ENCODE measurements around the gene SMCO3. TPM values are rescaled to one million over a fixed set of nuclear protein-coding genes. Genes with fewer than 3 reads are reported as not detected.
A peak's percentile ranks its signal among the peaks of the same experiment; 100 is the strongest.

SMCO3 gene
- polyA plus RNA-seq, 1 donor from 2014 or later, result 2.7 TPM

DNA sequence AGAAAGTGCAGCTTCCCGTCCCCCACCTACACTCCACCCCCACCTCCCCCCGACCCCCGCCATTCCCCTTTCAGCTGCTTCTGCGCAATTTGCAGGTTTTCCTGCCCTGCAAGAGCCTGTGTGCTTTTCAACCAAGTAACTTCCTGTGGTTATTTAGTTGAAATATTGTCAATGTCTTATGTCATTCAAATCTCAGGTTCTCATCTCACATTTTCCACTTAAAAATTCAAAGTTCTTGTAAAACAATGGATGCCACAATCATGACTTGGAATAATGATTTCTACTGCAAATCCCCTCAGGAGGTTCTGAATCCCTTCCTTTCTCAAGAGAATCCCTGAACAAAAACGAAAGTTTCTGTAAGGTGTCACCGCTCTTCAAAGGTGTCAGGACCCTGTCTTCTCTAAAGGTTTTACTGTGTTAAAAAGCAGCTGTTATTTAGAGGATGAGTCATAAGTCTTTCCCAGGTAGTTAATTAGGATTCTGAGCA lies 42.3 kb downstream of the SMCO3 start:
- no peak overlapping the region for H3K9ac ChIP-seq (ENCODE audit: low read length)

DNA sequence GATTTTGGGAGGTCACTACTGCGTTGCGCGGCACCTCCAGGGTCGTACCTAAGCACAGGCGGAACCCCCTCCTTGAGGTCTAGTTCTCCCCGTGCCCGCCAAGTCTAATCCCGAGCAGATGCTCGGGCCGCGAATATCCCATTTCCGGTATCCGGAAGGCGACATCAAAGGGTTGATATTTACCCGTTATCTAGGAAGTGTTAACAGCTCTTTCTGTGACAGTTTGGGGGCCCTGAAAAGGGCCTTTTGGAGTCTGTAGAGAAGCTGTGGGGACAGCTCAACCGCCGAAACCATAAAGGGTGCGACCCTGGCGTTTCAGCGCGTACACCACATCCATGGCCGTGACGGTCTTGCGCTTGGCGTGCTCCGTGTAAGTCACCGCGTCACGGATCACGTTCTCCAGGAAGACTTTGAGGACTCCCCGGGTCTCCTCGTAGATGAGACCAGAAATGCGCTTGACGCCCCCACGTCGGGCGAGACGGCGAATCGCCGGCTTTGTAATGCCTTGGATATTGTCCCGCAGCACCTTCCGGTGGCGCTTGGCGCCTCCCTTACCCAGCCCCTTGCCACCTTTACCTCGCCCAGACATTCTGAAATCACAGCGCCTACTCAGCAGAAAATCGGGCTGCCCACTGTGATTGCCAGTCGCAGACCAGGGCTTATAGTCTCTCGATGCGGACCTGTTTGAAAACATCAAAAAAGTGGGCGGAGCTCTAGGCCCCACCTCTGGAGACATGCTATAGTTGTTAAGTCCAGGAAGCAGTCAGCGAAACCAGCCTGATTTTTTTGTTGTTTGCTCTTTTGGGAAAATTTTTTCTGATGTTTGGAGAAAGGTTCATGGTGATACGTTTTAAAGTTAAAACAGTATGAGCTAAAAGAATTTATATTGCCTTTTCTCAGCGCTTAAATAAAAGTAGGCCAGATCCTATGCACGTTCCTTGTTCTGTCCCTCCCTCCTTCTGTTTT lies 43.2 kb downstream of the SMCO3 start:
- Histone ChIP-seq H3K9ac (ENCODE audit: low read length) (peak overlapping the region; percentile 74), H2AFZ (ENCODE audit: low read depth, low read length) (peak overlapping the region; percentile 74), H3K9me2 (ENCODE audit: insufficient read depth, low read length) (no peaks in the 10 kb centered on the region), H3K9me3 (ENCODE audit: low read length) (no peaks in the 10 kb centered on the region), H3K27ac (ENCODE audit: low read length) (peak overlapping the region; percentile 78), H3K4me3 (ENCODE audit: low read length) (peak overlapping the region; percentile 72), H3K36me3 (ENCODE audit: insufficient read depth, low read length) (no peaks in the 10 kb centered on the region), H3K79me2 (replicated peaks; ENCODE audit: insufficient read depth, low read length) (no peaks in the 10 kb centered on the region), H4K20me1 (ENCODE audit: insufficient read depth) (no peaks in the 10 kb centered on the region), H3K27me3 (ENCODE audit: insufficient read depth, low read depth, low read length) (peaks cover 40% of the 10 kb centered on the region), H3F3A (ENCODE audit: insufficient read depth, low read length, poor library complexity, severe bottlenecking) (no peaks in the 10 kb centered on the region), H3K4me2 (ENCODE audit: low read length) (peak overlapping the region; percentile 67)
- TF ChIP-seq TAF1 (IDR thresholded peaks at IDR 0.05; ENCODE audit: low read depth) (peak; percentile 21), SMC3 (conservative IDR thresholded peaks at IDR 0.05; ENCODE audit: poor library complexity) (no peak), EP300 (conservative IDR thresholded peaks at IDR 0.05; ENCODE audit: poor library complexity, severe bottlenecking) (no peak), RAD21 (conservative IDR thresholded peaks at IDR 0.05) (no peak), POLR2AphosphoS5 (IDR thresholded peaks at IDR 0.05) (peak; percentile 66)
- TF ChIP-seq, protein P1, sequence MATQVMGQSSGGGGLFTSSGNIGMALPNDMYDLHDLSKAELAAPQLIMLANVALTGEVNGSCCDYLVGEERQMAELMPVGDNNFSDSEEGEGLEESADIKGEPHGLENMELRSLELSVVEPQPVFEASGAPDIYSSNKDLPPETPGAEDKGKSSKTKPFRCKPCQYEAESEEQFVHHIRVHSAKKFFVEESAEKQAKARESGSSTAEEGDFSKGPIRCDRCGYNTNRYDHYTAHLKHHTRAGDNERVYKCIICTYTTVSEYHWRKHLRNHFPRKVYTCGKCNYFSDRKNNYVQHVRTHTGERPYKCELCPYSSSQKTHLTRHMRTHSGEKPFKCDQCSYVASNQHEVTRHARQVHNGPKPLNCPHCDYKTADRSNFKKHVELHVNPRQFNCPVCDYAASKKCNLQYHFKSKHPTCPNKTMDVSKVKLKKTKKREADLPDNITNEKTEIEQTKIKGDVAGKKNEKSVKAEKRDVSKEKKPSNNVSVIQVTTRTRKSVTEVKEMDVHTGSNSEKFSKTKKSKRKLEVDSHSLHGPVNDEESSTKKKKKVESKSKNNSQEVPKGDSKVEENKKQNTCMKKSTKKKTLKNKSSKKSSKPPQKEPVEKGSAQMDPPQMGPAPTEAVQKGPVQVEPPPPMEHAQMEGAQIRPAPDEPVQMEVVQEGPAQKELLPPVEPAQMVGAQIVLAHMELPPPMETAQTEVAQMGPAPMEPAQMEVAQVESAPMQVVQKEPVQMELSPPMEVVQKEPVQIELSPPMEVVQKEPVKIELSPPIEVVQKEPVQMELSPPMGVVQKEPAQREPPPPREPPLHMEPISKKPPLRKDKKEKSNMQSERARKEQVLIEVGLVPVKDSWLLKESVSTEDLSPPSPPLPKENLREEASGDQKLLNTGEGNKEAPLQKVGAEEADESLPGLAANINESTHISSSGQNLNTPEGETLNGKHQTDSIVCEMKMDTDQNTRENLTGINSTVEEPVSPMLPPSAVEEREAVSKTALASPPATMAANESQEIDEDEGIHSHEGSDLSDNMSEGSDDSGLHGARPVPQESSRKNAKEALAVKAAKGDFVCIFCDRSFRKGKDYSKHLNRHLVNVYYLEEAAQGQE (IDR thresholded peaks at IDR 0.05; ENCODE audit: borderline replicate concordance), result peak; percentile 12

More for the DNA sequence above, 42.3 kb downstream of the SMCO3 start:
- no peaks in the 10 kb centered on the region for H3K9me2 ChIP-seq (ENCODE audit: insufficient read depth, low read length)
- no peak overlapping the region for H3K4me2 ChIP-seq (ENCODE audit: low read length)
- H3K27me3 ChIP-seq (ENCODE audit: insufficient read depth, low read depth, low read length), result peaks cover 44% of the 10 kb centered on the region
- H4K20me1 ChIP-seq (ENCODE audit: insufficient read depth), result no peaks in the 10 kb centered on the region
- no peak for TF ChIP-seq TAF1 (IDR thresholded peaks at IDR 0.05; ENCODE audit: low read depth)
- no peak for TF ChIP-seq CTCF (IDR thresholded peaks at IDR 0.05; ENCODE audit: poor library complexity, severe bottlenecking)
- no peak for TF ChIP-seq POLR2AphosphoS5 (IDR thresholded peaks at IDR 0.05)
- no peak for TF ChIP-seq RAD21 (conservative IDR thresholded peaks at IDR 0.05)
- TF ChIP-seq MXI1 (conservative IDR thresholded peaks at IDR 0.05; ENCODE audit: poor library complexity, severe bottlenecking), result no peak
- TF ChIP-seq, protein P1 (IDR thresholded peaks at IDR 0.05; ENCODE audit: borderline replicate concordance), result no peak
- TF ChIP-seq EP300 (conservative IDR thresholded peaks at IDR 0.05; ENCODE audit: poor library complexity, severe bottlenecking), result no peak
- no peak for TF ChIP-seq EZH2 (IDR thresholded peaks at IDR 0.05; ENCODE audit: borderline replicate concordance, insufficient read depth, low read length, poor library complexity, severe bottlenecking)
- TF ChIP-seq SMC3 (conservative IDR thresholded peaks at IDR 0.05; ENCODE audit: poor library complexity), result no peak
- no peaks in the 10 kb centered on the region for H3F3A ChIP-seq (ENCODE audit: insufficient read depth, low read length, poor library complexity, severe bottlenecking)
- no peak overlapping the region for H3K4me3 ChIP-seq (ENCODE audit: low read length)
- H3K79me2 ChIP-seq (replicated peaks; ENCODE audit: insufficient read depth, low read length), result no peaks in the 10 kb centered on the region
- no peaks in the 10 kb centered on the region for H3K36me3 ChIP-seq (ENCODE audit: insufficient read depth, low read length)
- no peak overlapping the region for H3K27ac ChIP-seq (ENCODE audit: low read length)
- H3K9me3 ChIP-seq (ENCODE audit: low read length), result no peaks in the 10 kb centered on the region
- H2AFZ ChIP-seq (ENCODE audit: low read depth, low read length), result no peak overlapping the region
